PC-3 (cell line): ENCODE data around the gene KDF1. TPM values are rescaled to one million over a fixed set of nuclear protein-coding genes. Genes with fewer than 3 reads are reported as not detected.

Source experiments
- ATAC-seq: fragments of 200-7000 bp; cut with Tn5 transposase; 2 replicates; pipeline ENCODE4 v1.9.1; 2020; ENCODE audit warnings: mild to moderate bottlenecking, moderate library complexity
- BruUV-seq: library from RNA; stranded (reverse); fragments of 400-500 nt; replicated peaks from 2 replicates; lab custom pipeline; 2021; lab: Mats Ljungman, UMichigan
- CTCF ChIA-PET: fragments of 300-600 bp; sonication (Branson Sonifier 250); formaldehyde crosslinking; loops from one replicate; lab custom pipeline; 2022; ENCODE audit warnings: antibody characterized with exemption; lab: Charles Lee
- POLR2A ChIA-PET: fragments of 300-600 bp; sonication (Branson Sonifier 250); formaldehyde crosslinking; loops from one replicate; lab custom pipeline; 2022; ENCODE audit warnings: antibody characterized with exemption; ENCODE audit not compliant: unreplicated experiment; lab: Charles Lee
- DNase-seq: peaks from one replicate; pipeline ENCODE4 v3.0.0-alpha.2; 2015
- H2AFZ ChIP-seq: fragments of 300-600 bp; sonication (generic); 2 replicates; pipeline ENCODE4 v1.6.0; 2016; ENCODE audit warnings: antibody characterized with exemption, low read length
- H3F3A ChIP-seq: fragments of 300-600 bp; sonication (generic); one replicate; pipeline ENCODE4 v1.6.0; 2017; ENCODE audit warnings: antibody characterized with exemption, low read length, control low read depth, mild to moderate bottlenecking; ENCODE audit not compliant: unreplicated experiment
- H3K27ac ChIP-seq: fragments of 300-600 bp; sonication (generic); 2 replicates; pipeline ENCODE4 v1.5.1; 2016; ENCODE audit warnings: mild to moderate bottlenecking, low read length
- H3K27me3 ChIP-seq: fragments of 300-600 bp; sonication (generic); 2 replicates; pipeline ENCODE4 v1.6.1; 2016; ENCODE audit warnings: low read length, mixed read lengths
- H3K36me3 ChIP-seq: fragments of 300-600 bp; sonication (generic); 2 replicates; pipeline ENCODE4 v1.6.1; 2016; ENCODE audit warnings: low read depth, mixed run types, low read length, mixed read lengths
- H3K4me1 ChIP-seq: fragments of 300-600 bp; sonication (generic); 2 replicates; pipeline ENCODE4 v1.5.1; 2016; ENCODE audit warnings: low read length; ENCODE audit not compliant: insufficient read depth
- H3K4me2 ChIP-seq: fragments of 300-600 bp; sonication (generic); 2 replicates; pipeline ENCODE4 v1.6.0; 2016; ENCODE audit warnings: low read length
- H3K4me3 ChIP-seq: fragments of 300-600 bp; sonication (generic); 2 replicates; pipeline ENCODE4 v1.5.1; 2016; ENCODE audit warnings: mild to moderate bottlenecking, low read length, mixed read lengths
- H3K79me2 ChIP-seq: fragments of 300-600 bp; sonication (generic); 2 replicates; pipeline ENCODE4 v1.6.1; 2017; ENCODE audit warnings: low read length, mixed read lengths
- H3K9ac ChIP-seq: fragments of 300-600 bp; sonication (generic); 2 replicates; pipeline ENCODE4 v1.6.0; 2016; ENCODE audit warnings: mild to moderate bottlenecking, low read length
- H3K9me2 ChIP-seq: fragments of 300-600 bp; sonication (generic); replicated peaks from 2 replicates; pipeline ENCODE4 v1.6.1; 2016; ENCODE audit warnings: mixed run types, low read length, mixed read lengths
- H3K9me3 ChIP-seq: fragments of 300-600 bp; sonication (generic); 2 replicates; pipeline ENCODE4 v1.6.1; 2016; ENCODE audit warnings: low read length, mixed read lengths
- H4K20me1 ChIP-seq: fragments of 300-600 bp; sonication (generic); 2 replicates; pipeline ENCODE4 v1.6.1; 2016; ENCODE audit warnings: low read length, mixed read lengths
- CTCF ChIP-seq: fragments of 300-600 bp; sonication (generic); conservative IDR thresholded peaks from 2 replicates; pipeline ENCODE4 v1.5.1; 2017; ENCODE audit warnings: antibody characterized with exemption, low read depth, mild to moderate bottlenecking, low read length
- EZH2 ChIP-seq: fragments of 300-600 bp; sonication (generic); IDR thresholded peaks from one replicate; pipeline ENCODE4 v1.6.1; 2017; ENCODE audit warnings: antibody characterized with exemption, mild to moderate bottlenecking, low read length; ENCODE audit not compliant: unreplicated experiment
- EZH2phosphoT487 ChIP-seq: fragments of 300-600 bp; sonication (generic); IDR thresholded peaks from 2 replicates; pipeline ENCODE4 v1.6.1; 2018; ENCODE audit warnings: mild to moderate bottlenecking, antibody characterized with exemption, low read length, borderline replicate concordance
- intact Hi-C: fragments of 100-400 bp; cut with micrococcal nuclease; formaldehyde crosslinking; loops from 2 replicates; pipeline ENCODE4 v1.9.0; 2023
- total RNA-seq: library from RNA; depleted of rRNA; stranded (reverse); fragments of >200 nt; gene quantifications from 2 replicates; pipeline ENCODE4 v1.2.3, GENCODE V29; 2014

KDF1 gene
- total RNA-seq, 1 experiment from 2014 or later, result 22.9 TPM

- peak overlapping the region; percentile 80 for H3K4me2 ChIP-seq
- BruUV-seq, result no TSS peak
- peak overlapping the region; percentile 34; the same call in 1 of the 2 replicates for H3K4me3 ChIP-seq
- DNase-seq, result peak; percentile 92
- peak overlapping the region; percentile 90 for H3K27ac ChIP-seq
- H3K36me3 ChIP-seq, result 0 out of 2 replicates have a peak, but pooled peaks cover 4% of the 10 kb centered on the region
- no peaks in the 10 kb centered on the region for H4K20me1 ChIP-seq
- H3F3A ChIP-seq, result peaks cover 7% of the 10 kb centered on the region
- ChIA-PET CTCF (interaction anchor here (0.6 kb wide), 1 partner anchor 38 kb away, joined by 5 read pairs; no protein-coding TSS in a partner anchor), POLR2A (no interaction called here)
- peak; percentile 8 for ATAC-seq
- TF ChIP-seq CTCF, result no peak
- no peak for TF ChIP-seq EZH2phosphoT487
- no peak for TF ChIP-seq EZH2
- intact Hi-C loops, result no loop called here
- H3K27me3 ChIP-seq, result no peaks in the 10 kb centered on the region
- no peak overlapping the region for H2AFZ ChIP-seq
- no peaks in the 10 kb centered on the region for H3K9me3 ChIP-seq
- H3K9me2 ChIP-seq, result no peaks in the 10 kb centered on the region
- 0 out of 2 replicates have a peak overlapping the region, but pooled peaks have one; percentile 15 for H3K9ac ChIP-seq
- H3K79me2 ChIP-seq, result peaks cover 20% of the 10 kb centered on the region
- peaks cover 65% of the 10 kb centered on the region for H3K4me1 ChIP-seq
Measured at GRCh38 chr1:27007909-27008582, 47.8 kb upstream of the KDF1 start.

GRCh38 chr1:27006683-27007082 is 46.4 kb upstream of the KDF1 start:
- ChIA-PET POLR2A (interaction anchor here (0.8 kb wide), 1 partner anchor 47 kb away, joined by 55 read pairs; no protein-coding TSS in a partner anchor), CTCF (interaction anchor here (0.7 kb wide), 1 partner anchor 40 kb away, joined by 3 read pairs; no protein-coding TSS in a partner anchor)
- Histone ChIP-seq H3K27ac (no peak overlapping the region), H3K9me2 (no peaks in the 10 kb centered on the region), H4K20me1 (no peaks in the 10 kb centered on the region), H3K4me3 (no peak overlapping the region), H3K79me2 (peaks cover 13% of the 10 kb centered on the region), H3K4me2 (no peak overlapping the region), H3K9me3 (no peaks in the 10 kb centered on the region), H3K27me3 (no peaks in the 10 kb centered on the region), H3K4me1 (peaks cover 63% of the 10 kb centered on the region), H3F3A (peaks cover 7% of the 10 kb centered on the region), H3K9ac (no peak overlapping the region), H3K36me3 (0 out of 2 replicates have a peak, but pooled peaks cover 4% of the 10 kb centered on the region), H2AFZ (no peak overlapping the region)
- ATAC-seq, result no peak
- no TSS peak for BruUV-seq
- TF ChIP-seq CTCF, result no peak
- TF ChIP-seq EZH2phosphoT487, result no peak
- no peak for TF ChIP-seq EZH2
- intact Hi-C loops, result no loop called here
- no peak for DNase-seq
